ENCODE measurements around the gene ZNF311. TPM values are rescaled to one million over a fixed set of nuclear protein-coding genes. Genes with fewer than 3 reads are reported as not detected.

ZNF311 gene
- total and polyA plus RNA-seq, 9 of the 15 experiments (the other 6 are each of a cell fraction or from before 2014, with no cell fraction given), result 5.1 to 10.0 (median 7.5) TPM

DNA sequence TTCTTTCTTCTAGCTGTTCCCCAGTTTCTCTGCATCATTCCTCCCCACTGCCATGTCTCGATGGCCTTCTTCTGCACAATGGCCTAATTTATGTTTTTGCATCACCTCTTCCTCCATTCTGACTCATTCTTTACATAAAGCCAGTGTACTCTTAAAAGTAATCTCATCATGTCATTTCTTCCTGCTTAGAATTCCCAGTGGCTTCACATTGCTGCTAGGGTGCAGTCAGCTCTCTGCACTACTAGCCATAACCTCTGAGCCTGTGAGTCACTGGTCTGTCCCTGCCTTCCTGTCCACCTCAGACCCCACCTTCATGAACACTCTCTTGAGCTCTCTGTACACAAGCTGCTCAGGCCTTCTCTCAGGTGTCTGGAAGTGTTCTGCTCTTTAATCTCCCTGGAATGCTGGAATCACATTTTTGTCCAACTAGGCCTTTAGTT, 57.3 kb downstream of the ZNF311 start (continued):
- TF ChIP-seq, protein P1, sequence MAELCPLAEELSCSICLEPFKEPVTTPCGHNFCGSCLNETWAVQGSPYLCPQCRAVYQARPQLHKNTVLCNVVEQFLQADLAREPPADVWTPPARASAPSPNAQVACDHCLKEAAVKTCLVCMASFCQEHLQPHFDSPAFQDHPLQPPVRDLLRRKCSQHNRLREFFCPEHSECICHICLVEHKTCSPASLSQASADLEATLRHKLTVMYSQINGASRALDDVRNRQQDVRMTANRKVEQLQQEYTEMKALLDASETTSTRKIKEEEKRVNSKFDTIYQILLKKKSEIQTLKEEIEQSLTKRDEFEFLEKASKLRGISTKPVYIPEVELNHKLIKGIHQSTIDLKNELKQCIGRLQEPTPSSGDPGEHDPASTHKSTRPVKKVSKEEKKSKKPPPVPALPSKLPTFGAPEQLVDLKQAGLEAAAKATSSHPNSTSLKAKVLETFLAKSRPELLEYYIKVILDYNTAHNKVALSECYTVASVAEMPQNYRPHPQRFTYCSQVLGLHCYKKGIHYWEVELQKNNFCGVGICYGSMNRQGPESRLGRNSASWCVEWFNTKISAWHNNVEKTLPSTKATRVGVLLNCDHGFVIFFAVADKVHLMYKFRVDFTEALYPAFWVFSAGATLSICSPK (IDR thresholded peaks at IDR 0.05; ENCODE audit: borderline replicate concordance), result no peak
- TF ChIP-seq SMARCE1 (IDR thresholded peaks at IDR 0.05) (peak; percentile 66; the same call in 1 of the 2 replicates), HNRNPK (IDR thresholded peaks at IDR 0.05; ENCODE audit: low read depth, low read length, poor library complexity, severe bottlenecking) (no peak), DIDO1 (tag; IDR thresholded peaks at IDR 0.05; ENCODE audit: low read depth) (no peak), COPS2 (conservative IDR thresholded peaks at IDR 0.05) (no peak), ZNF165 (CRISPR knock-in tag; IDR thresholded peaks at IDR 0.05; ENCODE audit: borderline replicate concordance) (no peak), EZH2 (IDR thresholded peaks at IDR 0.05; ENCODE audit: borderline replicate concordance, low read depth, low read length) (no peak), TAF1 (IDR thresholded peaks at IDR 0.05; ENCODE audit: control insufficient read depth, extremely low read depth, insufficient read depth, low read length, severe bottlenecking) (no peak), MAZ (CRISPR knock-in tag; conservative IDR thresholded peaks at IDR 0.05 in 1 of 2, IDR thresholded peaks at IDR 0.05 in 1 of 2) (no peak), SMAD4 (CRISPR knock-in tag; conservative IDR thresholded peaks at IDR 0.05) (no peak; the same call in 1 of the 2 replicates), HMGN3 (IDR thresholded peaks at IDR 0.05; ENCODE audit: borderline replicate concordance, extremely low read depth, insufficient read length, low read depth, low read length) (no peak), FOXA3 (CRISPR knock-in tag; conservative IDR thresholded peaks at IDR 0.05 in 1 of 2, IDR thresholded peaks at IDR 0.05 in 1 of 2) (peak; percentile 28 to 46; a peak in 1 of 4 replicates), RAD51 (IDR thresholded peaks at IDR 0.05; ENCODE audit: borderline replicate concordance, low read depth) (no peak), GTF2F1 (IDR thresholded peaks at IDR 0.05; ENCODE audit: low read depth, low read length) (no peak), SAFB (IDR thresholded peaks at IDR 0.05; ENCODE audit: borderline replicate concordance, low read depth, low read length) (no peak), ZNF253 (CRISPR knock-in tag; conservative IDR thresholded peaks at IDR 0.05) (no peak), NR2C2 (CRISPR knock-in tag; IDR thresholded peaks at IDR 0.05) (no peak), NR2C2 (tag; IDR thresholded peaks at IDR 0.05) (0 out of 2 replicates have a peak, but pooled peaks have one; percentile 27), ZKSCAN8 (CRISPR knock-in tag; IDR thresholded peaks at IDR 0.05) (no peak), ZNF282 (CRISPR knock-in tag; IDR thresholded peaks at IDR 0.05) (no peak)
- TF ChIP-seq, protein P2, sequence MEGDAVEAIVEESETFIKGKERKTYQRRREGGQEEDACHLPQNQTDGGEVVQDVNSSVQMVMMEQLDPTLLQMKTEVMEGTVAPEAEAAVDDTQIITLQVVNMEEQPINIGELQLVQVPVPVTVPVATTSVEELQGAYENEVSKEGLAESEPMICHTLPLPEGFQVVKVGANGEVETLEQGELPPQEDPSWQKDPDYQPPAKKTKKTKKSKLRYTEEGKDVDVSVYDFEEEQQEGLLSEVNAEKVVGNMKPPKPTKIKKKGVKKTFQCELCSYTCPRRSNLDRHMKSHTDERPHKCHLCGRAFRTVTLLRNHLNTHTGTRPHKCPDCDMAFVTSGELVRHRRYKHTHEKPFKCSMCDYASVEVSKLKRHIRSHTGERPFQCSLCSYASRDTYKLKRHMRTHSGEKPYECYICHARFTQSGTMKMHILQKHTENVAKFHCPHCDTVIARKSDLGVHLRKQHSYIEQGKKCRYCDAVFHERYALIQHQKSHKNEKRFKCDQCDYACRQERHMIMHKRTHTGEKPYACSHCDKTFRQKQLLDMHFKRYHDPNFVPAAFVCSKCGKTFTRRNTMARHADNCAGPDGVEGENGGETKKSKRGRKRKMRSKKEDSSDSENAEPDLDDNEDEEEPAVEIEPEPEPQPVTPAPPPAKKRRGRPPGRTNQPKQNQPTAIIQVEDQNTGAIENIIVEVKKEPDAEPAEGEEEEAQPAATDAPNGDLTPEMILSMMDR (IDR thresholded peaks at IDR 0.05 in 2 of 3, conservative IDR thresholded peaks at IDR 0.05 in 1 of 3; ENCODE audit: insufficient read depth in 2 of 3, low read depth in 1 of 3, low read length in 3 of 3), result no peak
- TF ChIP-seq, protein P3, sequence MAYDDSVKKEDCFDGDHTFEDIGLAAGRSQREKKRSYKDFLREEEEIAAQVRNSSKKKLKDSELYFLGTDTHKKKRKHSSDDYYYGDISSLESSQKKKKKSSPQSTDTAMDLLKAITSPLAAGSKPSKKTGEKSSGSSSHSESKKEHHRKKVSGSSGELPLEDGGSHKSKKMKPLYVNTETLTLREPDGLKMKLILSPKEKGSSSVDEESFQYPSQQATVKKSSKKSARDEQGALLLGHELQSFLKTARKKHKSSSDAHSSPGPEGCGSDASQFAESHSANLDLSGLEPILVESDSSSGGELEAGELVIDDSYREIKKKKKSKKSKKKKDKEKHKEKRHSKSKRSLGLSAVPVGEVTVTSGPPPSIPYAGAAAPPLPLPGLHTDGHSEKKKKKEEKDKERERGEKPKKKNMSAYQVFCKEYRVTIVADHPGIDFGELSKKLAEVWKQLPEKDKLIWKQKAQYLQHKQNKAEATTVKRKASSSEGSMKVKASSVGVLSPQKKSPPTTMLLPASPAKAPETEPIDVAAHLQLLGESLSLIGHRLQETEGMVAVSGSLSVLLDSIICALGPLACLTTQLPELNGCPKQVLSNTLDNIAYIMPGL (CRISPR knock-in tag; IDR thresholded peaks at IDR 0.05), result no peak
- TF ChIP-seq, protein P4, sequence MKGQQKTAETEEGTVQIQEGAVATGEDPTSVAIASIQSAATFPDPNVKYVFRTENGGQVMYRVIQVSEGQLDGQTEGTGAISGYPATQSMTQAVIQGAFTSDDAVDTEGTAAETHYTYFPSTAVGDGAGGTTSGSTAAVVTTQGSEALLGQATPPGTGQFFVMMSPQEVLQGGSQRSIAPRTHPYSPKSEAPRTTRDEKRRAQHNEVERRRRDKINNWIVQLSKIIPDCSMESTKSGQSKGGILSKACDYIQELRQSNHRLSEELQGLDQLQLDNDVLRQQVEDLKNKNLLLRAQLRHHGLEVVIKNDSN (CRISPR knock-in tag; IDR thresholded peaks at IDR 0.05), result no peak
